ENCODE data around the gene TMEM184B. TPM values are rescaled to one million over a fixed set of nuclear protein-coding genes. Genes with fewer than 3 reads are reported as not detected.

The TMEM184B gene
- total RNA-seq, 1 donor from 2014 or later, result 118 TPM

DNA sequence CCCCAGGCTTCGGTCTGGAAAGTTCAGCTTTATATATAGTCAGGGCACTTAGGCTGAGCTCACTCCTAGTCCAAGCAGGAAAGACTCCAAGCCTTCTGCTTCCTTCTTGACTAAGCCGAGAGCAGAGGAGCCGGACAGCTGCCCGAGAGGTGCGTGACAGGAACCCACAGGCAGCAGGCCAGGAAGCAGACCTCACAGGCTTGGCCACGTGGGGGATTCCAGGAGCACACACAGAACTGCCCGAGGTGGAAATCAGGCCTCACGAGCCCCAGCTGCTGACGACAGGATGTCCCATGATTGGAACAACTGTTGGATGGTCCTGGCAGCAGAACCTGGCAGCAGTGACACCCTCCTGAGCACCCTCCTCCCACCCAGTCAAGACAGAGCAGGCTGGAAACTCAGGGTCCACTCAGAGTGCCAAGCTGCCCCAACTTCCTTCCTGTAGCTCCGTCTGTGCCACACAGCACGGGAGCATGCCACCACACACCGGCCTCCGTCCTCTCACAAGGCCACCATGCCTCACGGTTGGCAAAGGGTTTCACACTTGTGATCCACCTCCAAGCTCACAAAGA is 96.6 kb downstream of the TMEM184B start:
- no peaks in the 10 kb centered on the region for H3K36me3 ChIP-seq
- peaks cover 11 to 32% of the 10 kb centered on the region in 2 donors for H3K4me1 ChIP-seq
- H3K27me3 ChIP-seq, result no peaks in the 10 kb centered on the region
- intact Hi-C loops (cut with DNase I), result no loop called here
- DNase-seq (ENCODE audit: low spot score in 2 of 2), result peak; percentile 59 to 84
- H3K27ac ChIP-seq, result peak overlapping the region; percentile 38 to 46
- no peaks in the 10 kb centered on the region for H3K9me3 ChIP-seq
- H3K4me3 ChIP-seq, result no peak overlapping the region
- TF ChIP-seq, protein P1, sequence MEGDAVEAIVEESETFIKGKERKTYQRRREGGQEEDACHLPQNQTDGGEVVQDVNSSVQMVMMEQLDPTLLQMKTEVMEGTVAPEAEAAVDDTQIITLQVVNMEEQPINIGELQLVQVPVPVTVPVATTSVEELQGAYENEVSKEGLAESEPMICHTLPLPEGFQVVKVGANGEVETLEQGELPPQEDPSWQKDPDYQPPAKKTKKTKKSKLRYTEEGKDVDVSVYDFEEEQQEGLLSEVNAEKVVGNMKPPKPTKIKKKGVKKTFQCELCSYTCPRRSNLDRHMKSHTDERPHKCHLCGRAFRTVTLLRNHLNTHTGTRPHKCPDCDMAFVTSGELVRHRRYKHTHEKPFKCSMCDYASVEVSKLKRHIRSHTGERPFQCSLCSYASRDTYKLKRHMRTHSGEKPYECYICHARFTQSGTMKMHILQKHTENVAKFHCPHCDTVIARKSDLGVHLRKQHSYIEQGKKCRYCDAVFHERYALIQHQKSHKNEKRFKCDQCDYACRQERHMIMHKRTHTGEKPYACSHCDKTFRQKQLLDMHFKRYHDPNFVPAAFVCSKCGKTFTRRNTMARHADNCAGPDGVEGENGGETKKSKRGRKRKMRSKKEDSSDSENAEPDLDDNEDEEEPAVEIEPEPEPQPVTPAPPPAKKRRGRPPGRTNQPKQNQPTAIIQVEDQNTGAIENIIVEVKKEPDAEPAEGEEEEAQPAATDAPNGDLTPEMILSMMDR (IDR thresholded peaks at IDR 0.05), result no peak

DNA sequence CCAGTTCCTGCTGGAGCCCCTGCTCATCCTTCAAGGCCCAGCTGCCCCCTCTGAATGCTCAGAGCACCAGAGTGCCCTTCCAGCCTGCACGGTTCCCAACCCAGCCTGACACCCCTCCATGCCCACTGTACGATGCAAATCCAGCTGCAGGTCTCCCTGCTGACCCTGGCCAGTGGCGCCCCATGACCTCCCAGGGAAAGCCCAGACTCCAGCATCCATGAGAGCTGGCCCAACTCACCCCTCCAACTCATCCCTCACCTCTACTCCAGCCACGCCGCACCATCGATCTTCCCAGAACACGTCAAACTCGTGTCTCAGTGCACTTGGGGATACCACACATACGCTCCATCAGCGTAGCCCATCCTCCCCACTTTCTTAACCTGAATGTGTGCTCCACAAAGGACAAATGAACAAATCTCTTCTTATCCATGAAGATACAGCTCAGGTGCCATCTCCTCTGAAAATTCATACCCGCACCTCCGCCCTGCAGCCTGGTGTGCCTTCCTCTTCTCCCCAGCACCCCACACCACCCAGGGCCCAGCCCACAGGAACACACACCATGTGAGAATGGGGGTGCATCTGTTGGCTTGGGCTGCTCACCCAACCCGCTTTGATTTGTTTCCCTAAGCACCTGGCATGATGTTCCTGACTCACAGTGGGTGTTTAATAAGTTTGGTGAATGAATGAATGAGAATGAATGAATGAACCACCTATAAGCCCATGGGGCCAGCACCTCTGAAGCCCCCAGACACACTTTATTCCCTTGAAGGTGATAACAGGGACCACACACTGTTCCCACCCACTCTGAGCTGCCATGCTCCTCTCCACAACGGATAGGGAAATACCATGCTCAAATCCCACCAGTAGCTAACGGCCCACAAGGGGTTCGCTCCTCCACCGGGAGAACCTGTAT is 97.3 kb downstream of the TMEM184B start:
- Histone ChIP-seq H3K9me3 (no peaks in the 10 kb centered on the region), H3K4me1 (peaks cover 8 to 24% of the 10 kb centered on the region in 2 donors), H3K27ac (peak overlapping the region in 1 of 2 donors; percentile 46), H3K27me3 (no peaks in the 10 kb centered on the region), H3K4me3 (no peak overlapping the region), H3K36me3 (no peaks in the 10 kb centered on the region)
- intact Hi-C loops (cut with DNase I), result no loop called here
- TF ChIP-seq, protein P1 (IDR thresholded peaks at IDR 0.05), result no peak
- no peak for DNase-seq (ENCODE audit: low spot score in 2 of 2)

DNA sequence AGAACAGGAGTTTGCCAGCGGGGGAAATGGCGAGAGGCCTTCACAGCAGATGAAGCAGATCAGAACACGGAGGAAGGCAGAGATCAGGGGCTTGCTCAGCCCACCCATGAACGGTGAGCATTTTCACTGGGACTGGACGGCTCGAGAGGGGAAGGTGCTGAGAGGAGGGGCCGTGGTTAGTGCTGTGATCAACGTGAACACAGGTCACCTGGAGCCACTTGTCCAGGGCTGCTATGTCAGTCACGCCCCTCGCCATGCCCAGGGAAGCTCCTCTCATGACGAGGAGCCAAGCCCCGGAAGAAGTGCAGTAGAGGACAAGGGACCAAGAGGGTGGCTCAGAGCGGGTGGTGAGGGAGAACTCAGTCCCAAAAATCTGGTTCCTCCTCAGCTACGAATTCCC is 98.2 kb downstream of the TMEM184B start:
- Histone ChIP-seq H3K27ac (no peak overlapping the region), H3K4me1 (peaks cover 8 to 24% of the 10 kb centered on the region in 2 donors), H3K9me3 (no peaks in the 10 kb centered on the region), H3K27me3 (no peaks in the 10 kb centered on the region), H3K36me3 (no peaks in the 10 kb centered on the region), H3K4me3 (no peak overlapping the region)
- TF ChIP-seq, protein P1 (IDR thresholded peaks at IDR 0.05), result no peak
- intact Hi-C loops (cut with DNase I), result no loop called here
- DNase-seq (ENCODE audit: low spot score in 2 of 2), result no peak

DNA sequence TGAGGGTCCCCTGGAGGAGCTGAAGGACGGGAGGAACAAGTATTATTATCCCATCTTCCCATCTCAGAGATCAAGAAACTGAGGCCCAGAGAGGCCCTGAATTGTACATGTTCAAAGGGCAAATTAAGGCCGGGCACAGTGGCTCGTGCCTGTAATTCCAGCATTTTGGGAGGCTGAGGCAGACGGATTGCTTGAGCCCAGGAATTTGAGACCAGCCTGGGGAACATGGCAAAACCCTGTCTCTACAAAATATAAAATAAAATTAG is 99.2 kb downstream of the TMEM184B start:
- TF ChIP-seq, protein P1 (IDR thresholded peaks at IDR 0.05), result no peak
- H3K27ac ChIP-seq, result no peak overlapping the region
- H3K4me1 ChIP-seq, result peaks cover 8 to 24% of the 10 kb centered on the region in 2 donors
- no peak for DNase-seq (ENCODE audit: low spot score in 2 of 2)
- no peaks in the 10 kb centered on the region for H3K9me3 ChIP-seq
- intact Hi-C loops (cut with DNase I), result no loop called here
- no peak overlapping the region for H3K4me3 ChIP-seq
- no peaks in the 10 kb centered on the region for H3K27me3 ChIP-seq
- H3K36me3 ChIP-seq, result no peaks in the 10 kb centered on the region

DNA sequence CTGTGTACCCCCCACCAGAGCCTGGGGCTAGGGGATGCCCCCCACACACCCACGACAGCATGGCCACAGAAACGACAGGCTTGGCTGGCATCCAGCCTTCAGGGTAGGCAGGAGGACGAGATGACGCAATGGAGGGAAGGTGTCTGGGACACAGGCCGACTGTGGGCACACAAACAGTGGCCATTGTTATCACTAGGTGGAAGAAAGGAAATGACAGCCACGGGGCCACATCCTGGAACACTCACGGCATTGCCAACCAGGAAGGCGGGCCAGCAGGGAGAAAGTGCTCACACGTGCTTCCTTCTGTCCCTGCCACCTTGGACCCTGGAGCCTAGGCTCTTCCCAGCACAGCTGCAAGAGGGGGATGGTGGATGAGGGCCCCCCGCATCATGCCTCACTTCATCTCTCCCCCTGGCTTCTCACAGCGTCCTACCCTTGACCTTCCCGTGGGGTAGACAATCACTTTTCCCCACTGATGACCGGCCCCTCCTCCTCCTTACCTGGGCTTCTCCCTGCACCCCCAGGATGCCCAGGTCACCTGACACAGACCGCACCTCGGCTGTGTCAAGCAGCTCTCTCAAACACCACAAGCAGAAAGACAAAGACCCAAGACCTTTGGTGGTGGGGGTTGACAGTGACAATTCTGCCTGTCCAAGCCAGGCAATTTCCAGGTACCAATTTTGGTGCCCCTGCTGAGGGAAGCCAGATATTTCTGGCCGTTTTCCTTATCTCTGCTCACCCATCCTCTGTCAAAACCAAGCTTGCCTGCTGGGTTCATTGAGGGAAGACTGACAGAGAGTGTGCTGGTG is 99.8 kb downstream of the TMEM184B start:
- intact Hi-C loops (cut with DNase I), result no loop called here
- H3K4me1 ChIP-seq, result peaks cover 12 to 25% of the 10 kb centered on the region in 2 donors
- no peaks in the 10 kb centered on the region for H3K9me3 ChIP-seq
- peak; percentile 31 to 76 for DNase-seq (ENCODE audit: low spot score in 2 of 2)
- H3K27ac ChIP-seq, result no peak overlapping the region
- no peaks in the 10 kb centered on the region for H3K27me3 ChIP-seq
- H3K36me3 ChIP-seq, result no peaks in the 10 kb centered on the region
- no peak overlapping the region for H3K4me3 ChIP-seq
- TF ChIP-seq, protein P1 (IDR thresholded peaks at IDR 0.05), result no peak
